ENCODE results near the gene PMM1. TPM values are rescaled to one million over a fixed set of nuclear protein-coding genes. Genes with fewer than 3 reads are reported as not detected.

PMM1 gene
- total RNA-seq, 2 donors from 2014 or later = 13.0 to 22.1 TPM

GRCh38 chr22:41543854-41544670 lies 45.6 kb downstream of the PMM1 start, which contains the start of gene POLR3H:
Gene POLR3H, minus strand, starts transcription at chr22:41544470. Its CDS starts 369 bp downstream, at chr22:41544101.
- peak; percentile 99 for ATAC-seq
- DNase-seq = peak; percentile 99
- intact Hi-C loops (cut with DNase I) = no loop called here

- DNase-seq (no peak), ATAC-seq (no peak)
- intact Hi-C loops (cut with DNase I) = no loop called here
These were observed 47.4 kb downstream of the PMM1 start for GRCh38 chr22:41542224-41542623.

GRCh38 chr22:41541484-41541883 lies 48.2 kb downstream of the PMM1 start:
- intact Hi-C loops (cut with DNase I) = no loop called here
- ATAC-seq = no peak
- DNase-seq = no peak

GRCh38 chr22:41540365-41540764 lies 49.3 kb downstream of the PMM1 start:
- intact Hi-C loops (cut with DNase I) = no loop called here
- DNase-seq (no peak), ATAC-seq (no peak)

- no peak for ATAC-seq
- intact Hi-C loops (cut with DNase I) = no loop called here
These were observed 49.7 kb downstream of the PMM1 start for GRCh38 chr22:41540006-41540315.

GRCh38 chr22:41539146-41540005 lies 50.3 kb downstream of the PMM1 start:
- ATAC-seq = no peak
- no peak for DNase-seq
- intact Hi-C loops (cut with DNase I) = no loop called here

More at GRCh38 chr22:41540006-41540315, 49.7 kb downstream of the PMM1 start:
- DNase-seq = no peak

- ATAC-seq = no peak
- DNase-seq = no peak
- intact Hi-C loops (cut with DNase I) = no loop called here
These were observed 51.1 kb downstream of the PMM1 start for GRCh38 chr22:41538583-41538982.

- ATAC-seq (no peak), DNase-seq (no peak)
- intact Hi-C loops (cut with DNase I) = no loop called here
These were observed 52.4 kb downstream of the PMM1 start for GRCh38 chr22:41537203-41537602.

GRCh38 chr22:41535244-41535643 lies 54.4 kb downstream of the PMM1 start:
- intact Hi-C loops (cut with DNase I) = no loop called here
- ATAC-seq = no peak
- no peak for DNase-seq

- DNase-seq (no peak), ATAC-seq (peak; percentile 23 to 50)
- intact Hi-C loops (cut with DNase I) = no loop called here
These were observed 55.4 kb downstream of the PMM1 start for GRCh38 chr22:41534219-41534618.

- ATAC-seq (peak; percentile 60 to 66), DNase-seq (peak; percentile 80)
- intact Hi-C loops (cut with DNase I) = no loop called here
These were observed 56.5 kb downstream of the PMM1 start for GRCh38 chr22:41532908-41533825.

GRCh38 chr22:41531715-41532477 lies 57.7 kb downstream of the PMM1 start:
- no peak for DNase-seq
- no peak for ATAC-seq
- intact Hi-C loops (cut with DNase I) = no loop called here

GRCh38 chr22:41530890-41531714 lies 58.5 kb downstream of the PMM1 start:
- intact Hi-C loops (cut with DNase I) = no loop called here
- no peak for ATAC-seq
- DNase-seq = no peak

- ATAC-seq (no peak), DNase-seq (no peak)
- intact Hi-C loops (cut with DNase I) = no loop called here
These were observed 60.6 kb downstream of the PMM1 start for GRCh38 chr22:41528938-41529561.

- ATAC-seq (no peak), DNase-seq (no peak)
- intact Hi-C loops (cut with DNase I) = no loop called here
These were observed 61.4 kb downstream of the PMM1 start for GRCh38 chr22:41528132-41528766.

Data from left cardiac atrium (tissue), 4 donors.